ENCODE measurements around the gene ZSCAN5B.
"Not testable (repeated sequence)": the region's sequence is repeated elsewhere in the genome, so short reads cannot be mapped to it uniquely, and the experiment has no call there.

ZSCAN5B gene

GRCh38 chr19:56197646-56198045 is at the start of gene ZSCAN5B:
Gene ZSCAN5B, minus strand, starts transcription at chr19:56197783. Its CDS starts 4,731 bp downstream, at chr19:56193052.
- DNase-seq: not testable (repeated sequence)

- not testable (repeated sequence) for DNase-seq
These were observed 48.2 kb upstream of the ZSCAN5B start for GRCh38 chr19:56245764-56246163.

- DNase-seq: no peak
These were observed 47.6 kb upstream of the ZSCAN5B start for GRCh38 chr19:56245121-56245740.

GRCh38 chr19:56223481-56223880 is 25.9 kb upstream of the ZSCAN5B start:
- DNase-seq: no peak

- DNase-seq: no peak
These were observed 25.3 kb upstream of the ZSCAN5B start for GRCh38 chr19:56222901-56223300.

- DNase-seq: no peak
These were observed 24.3 kb upstream of the ZSCAN5B start for GRCh38 chr19:56221851-56222250.

- DNase-seq: not testable (repeated sequence)
These were observed 23.9 kb upstream of the ZSCAN5B start for GRCh38 chr19:56221442-56221841.

- no peak for DNase-seq
These were observed 21.4 kb upstream of the ZSCAN5B start for GRCh38 chr19:56218961-56219360.

GRCh38 chr19:56217039-56217949 is 19.7 kb upstream of the ZSCAN5B start:
- DNase-seq: peak; percentile 12

GRCh38 chr19:56211718-56212117 is 14.1 kb upstream of the ZSCAN5B start:
- no peak for DNase-seq

- not testable (repeated sequence) for DNase-seq
These were observed 12.5 kb upstream of the ZSCAN5B start for GRCh38 chr19:56210036-56210435.

- no peak for DNase-seq
These were observed 11.5 kb upstream of the ZSCAN5B start for GRCh38 chr19:56209091-56209490.

- not testable (repeated sequence) for DNase-seq
These were observed 10.0 kb upstream of the ZSCAN5B start for GRCh38 chr19:56207581-56207980.

GRCh38 chr19:56201973-56202372 is 4.4 kb upstream of the ZSCAN5B start, which contains the start of gene ZSCAN5C:
Gene ZSCAN5C, plus strand, starts transcription at chr19:56202273. Its CDS starts 3,641 bp downstream, at chr19:56205914.
- DNase-seq: no peak

GRCh38 chr19:56199687-56200086 is 2.1 kb upstream of the ZSCAN5B start:
- DNase-seq: no peak

- no peak for DNase-seq
These were observed 3.5 kb downstream of the ZSCAN5B start for GRCh38 chr19:56193981-56194640.

- no peak for DNase-seq
These were observed 5.9 kb downstream of the ZSCAN5B start for GRCh38 chr19:56191711-56192110.

GRCh38 chr19:56191115-56191514 is 6.5 kb downstream of the ZSCAN5B start:
- DNase-seq: no peak

- no peak for DNase-seq
These were observed 7.8 kb downstream of the ZSCAN5B start for GRCh38 chr19:56189785-56190184.

- no peak for DNase-seq
These were observed 19.9 kb downstream of the ZSCAN5B start for GRCh38 chr19:56177564-56178243.

- no peak for DNase-seq
These were observed 20.7 kb downstream of the ZSCAN5B start for GRCh38 chr19:56176881-56177280.

GRCh38 chr19:56176310-56176709 is 21.3 kb downstream of the ZSCAN5B start:
- not testable (repeated sequence) for DNase-seq

GRCh38 chr19:56175861-56176307 is 21.7 kb downstream of the ZSCAN5B start, which contains the start of gene GALP:
Gene GALP, plus strand, starts transcription at chr19:56176008. Its CDS starts 1,101 bp downstream, at chr19:56177109.
- DNase-seq: not testable (repeated sequence)

Measured in DMS153 (cell line).